Measurements from ENCODE around the gene DNAL1. TPM values are rescaled to one million over a fixed set of nuclear protein-coding genes. Genes with fewer than 3 reads are reported as not detected.

Gene DNAL1
- total and polyA plus RNA-seq, 8 donors = 0.29 to 12.9 (median 7.7) TPM; not detected in 1

DNA sequence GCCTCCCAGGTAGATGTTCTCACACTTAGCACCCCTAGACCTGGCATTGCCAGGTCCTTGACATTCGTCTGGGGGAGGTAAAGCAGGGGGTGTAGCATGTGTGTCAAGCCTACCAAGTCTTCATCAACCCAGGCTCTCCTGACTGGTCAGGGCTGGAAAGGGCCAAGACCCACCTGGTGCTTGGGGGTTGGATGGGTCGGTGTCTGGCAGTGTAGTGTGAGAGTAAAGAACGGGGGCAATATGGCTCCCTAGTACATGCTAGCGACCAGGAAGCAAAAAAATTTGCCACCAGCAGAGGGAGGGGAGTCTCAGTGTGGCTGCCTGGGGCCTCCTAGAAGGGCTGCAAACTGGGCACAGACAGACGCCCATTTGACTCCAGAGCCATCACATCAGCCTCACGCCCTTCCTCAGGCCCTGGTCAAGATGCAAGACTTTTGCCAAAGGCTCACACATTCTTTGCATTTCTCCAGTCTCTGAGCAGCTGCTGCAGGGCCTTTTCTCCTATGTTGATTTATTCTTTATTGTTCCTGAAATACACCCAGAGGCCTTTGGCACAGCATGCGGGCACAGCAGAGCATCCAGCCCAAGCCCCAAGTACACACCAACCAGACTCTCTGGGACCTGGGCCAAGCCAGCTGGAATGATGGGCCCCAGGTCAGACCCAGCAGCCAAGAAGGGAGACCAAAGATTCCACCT, 107.7 kb downstream of the DNAL1 start:
- Histone ChIP-seq H3K4me1 (peaks cover 91 to 100% (median 100%) of the 10 kb centered on the region in 4 donors), H3K27me3 (no peaks in the 10 kb centered on the region), H3K4me3 (peak overlapping the region in 1 of 4 donors; percentile 1), H3K36me3 (no peaks in the 10 kb centered on the region), H3K27ac (peak overlapping the region; percentile 69 to 100 (median 100)), H3K9me3 (no peaks in the 10 kb centered on the region)
- 24 to 31% (median 28%) methylated on average over 7 of the region's 7 CpGs for WGBS, 5 donors
- DNase-seq = peak; percentile 78 to 88
- TF ChIP-seq POLR2A (IDR thresholded peaks at IDR 0.05) (no peak), POLR2AphosphoS5 (IDR thresholded peaks at IDR 0.05) (peak in 1 of 3 donors; percentile 25)
- TF ChIP-seq, protein P1, sequence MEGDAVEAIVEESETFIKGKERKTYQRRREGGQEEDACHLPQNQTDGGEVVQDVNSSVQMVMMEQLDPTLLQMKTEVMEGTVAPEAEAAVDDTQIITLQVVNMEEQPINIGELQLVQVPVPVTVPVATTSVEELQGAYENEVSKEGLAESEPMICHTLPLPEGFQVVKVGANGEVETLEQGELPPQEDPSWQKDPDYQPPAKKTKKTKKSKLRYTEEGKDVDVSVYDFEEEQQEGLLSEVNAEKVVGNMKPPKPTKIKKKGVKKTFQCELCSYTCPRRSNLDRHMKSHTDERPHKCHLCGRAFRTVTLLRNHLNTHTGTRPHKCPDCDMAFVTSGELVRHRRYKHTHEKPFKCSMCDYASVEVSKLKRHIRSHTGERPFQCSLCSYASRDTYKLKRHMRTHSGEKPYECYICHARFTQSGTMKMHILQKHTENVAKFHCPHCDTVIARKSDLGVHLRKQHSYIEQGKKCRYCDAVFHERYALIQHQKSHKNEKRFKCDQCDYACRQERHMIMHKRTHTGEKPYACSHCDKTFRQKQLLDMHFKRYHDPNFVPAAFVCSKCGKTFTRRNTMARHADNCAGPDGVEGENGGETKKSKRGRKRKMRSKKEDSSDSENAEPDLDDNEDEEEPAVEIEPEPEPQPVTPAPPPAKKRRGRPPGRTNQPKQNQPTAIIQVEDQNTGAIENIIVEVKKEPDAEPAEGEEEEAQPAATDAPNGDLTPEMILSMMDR (IDR thresholded peaks at IDR 0.05) = peak in 1 of 7 experiments; percentile 25
- intact Hi-C loops (cut with DNase I; ENCODE audit: low total_unique reads) = no loop called here

Small RNAs within 50 kb of the gene (small RNA-seq; reads per million reads assigned to genes)
- gene RNU6-240P = 0 reads per million in 4 donors

Other genes with a start within 250 kb of the DNAL1 start
- gene NUMB, start 186.4 kb upstream of the DNAL1 start, total RNA-seq = 100 to 1,000 TPM in 2 of 5 donors, 10 to 100 TPM in 3; 43.7 to 135 (median 75.6) TPM
- 10 to 100 TPM; 26.4 to 43.8 (median 26.6) TPM for gene NUMB, start 186.4 kb upstream of the DNAL1 start, polyA plus RNA-seq
- 10 to 100 TPM in 4 of 5 donors, 1 to 10 TPM in 1; 7.2 to 86.9 (median 25.0) TPM for gene RIOX1, start 154.1 kb upstream of the DNAL1 start, total RNA-seq
- 1 to 10 TPM; 5.1 to 6.7 (median 6.7) TPM for gene RIOX1, start 154.1 kb upstream of the DNAL1 start, polyA plus RNA-seq
- 10 to 100 TPM in 1 of 5 donors, 1 to 10 TPM in 4; 1.3 to 35.0 (median 2.6) TPM for gene ACOT1, start 107.8 kb upstream of the DNAL1 start, total RNA-seq
- gene ACOT1, start 107.8 kb upstream of the DNAL1 start, polyA plus RNA-seq = 1 to 10 TPM; 1.8 to 4.1 (median 3.5) TPM
- under 1 TPM in 1 of 5 donors, not detected in 4; 0.18 TPM for gene HEATR4, start 86.0 kb upstream of the DNAL1 start, total RNA-seq
- under 1 TPM in 1 of 3 donors, not detected in 2; 0.19 TPM for gene HEATR4, start 86.0 kb upstream of the DNAL1 start, polyA plus RNA-seq
- 100 to 1,000 TPM in 1 of 5 donors, 10 to 100 TPM in 3, 1 to 10 TPM in 1; 7.5 to 247 (median 48.5) TPM for gene ACOT2, start 75.8 kb upstream of the DNAL1 start, total RNA-seq
- gene ACOT2, start 75.8 kb upstream of the DNAL1 start, polyA plus RNA-seq = 10 to 100 TPM; 18.6 to 26.7 (median 25.1) TPM
- gene ACOT4, start 53.1 kb upstream of the DNAL1 start, total RNA-seq = 1 to 10 TPM in 2 of 5 donors, not detected in 3; 1.3 to 1.4 TPM
- 1 to 10 TPM; 1.4 to 3.5 (median 1.5) TPM for gene ACOT4, start 53.1 kb upstream of the DNAL1 start, polyA plus RNA-seq
- gene ACOT6, start 32.5 kb upstream of the DNAL1 start, total RNA-seq = not detected
- gene ACOT6, start 32.5 kb upstream of the DNAL1 start, polyA plus RNA-seq = not detected
- gene PNMA1, start 69.4 kb downstream of the DNAL1 start, total RNA-seq = 10 to 100 TPM; 17.9 to 42.3 (median 19.3) TPM
- 10 to 100 TPM; 13.9 to 17.1 (median 15.6) TPM for gene PNMA1, start 69.4 kb downstream of the DNAL1 start, polyA plus RNA-seq
- gene PTGR2, start 206.8 kb downstream of the DNAL1 start, total RNA-seq = 10 to 100 TPM in 1 of 5 donors, 1 to 10 TPM in 3, under 1 TPM in 1; 0.58 to 17.0 (median 7.7) TPM
- gene PTGR2, start 206.8 kb downstream of the DNAL1 start, polyA plus RNA-seq = 1 to 10 TPM; 4.5 to 5.5 (median 4.7) TPM
- gene ZNF410, start 241.9 kb downstream of the DNAL1 start, total RNA-seq = 100 to 1,000 TPM in 1 of 5 donors, 10 to 100 TPM in 4; 44.8 to 183 (median 58.8) TPM
- gene ZNF410, start 241.9 kb downstream of the DNAL1 start, polyA plus RNA-seq = 10 to 100 TPM; 21.4 to 35.4 (median 25.7) TPM